ENCODE measurements around the gene KLHL11.

KLHL11 gene

DNA sequence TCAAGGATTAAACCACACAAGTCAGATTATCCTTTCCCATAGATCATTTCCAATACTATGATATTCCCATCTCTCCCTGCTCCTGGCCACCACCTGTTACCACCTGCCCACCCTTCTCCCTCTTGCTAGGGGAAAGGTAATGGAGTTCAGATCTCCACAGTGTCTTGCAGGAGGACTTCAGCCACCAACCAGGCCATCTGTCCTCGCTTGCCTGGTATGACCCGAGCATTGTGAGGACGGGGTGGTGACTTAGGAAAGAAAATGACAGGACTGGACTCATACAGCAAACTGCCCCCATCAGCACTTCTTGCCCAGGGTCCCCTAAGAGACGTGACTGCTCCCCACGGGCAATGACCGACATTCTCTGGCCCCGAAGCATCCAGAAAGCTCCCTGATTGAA is 41.6 kb downstream of the KLHL11 start:
- Histone ChIP-seq H3K36me3 (ENCODE audit: insufficient read depth, low read length) (peaks cover 20% of the 10 kb centered on the region), H3K9me3 (ENCODE audit: low read length) (no peaks in the 10 kb centered on the region), H3K4me2 (ENCODE audit: low read length) (no peak overlapping the region), H4K20me1 (ENCODE audit: insufficient read depth, low read length) (no peaks in the 10 kb centered on the region), H3K27ac (ENCODE audit: low read depth, low read length, poor library complexity, severe bottlenecking) (no peak overlapping the region), H3K4me1 (ENCODE audit: insufficient read depth, low read length, severe bottlenecking) (peaks cover 5% of the 10 kb centered on the region), H3K4me3 (ENCODE audit: low read depth, low read length, poor library complexity, severe bottlenecking) (no peak overlapping the region), H3F3A (ENCODE audit: insufficient read depth, low read length) (no peaks in the 10 kb centered on the region), H2AFZ (ENCODE audit: low read length) (no peak overlapping the region), H3K9ac (ENCODE audit: low read length) (no peak overlapping the region), H3K27me3 (ENCODE audit: insufficient read depth, low read length) (0 out of 2 replicates have a peak, but pooled peaks cover 6% of the 10 kb centered on the region), H3K79me2 (ENCODE audit: insufficient read depth, low read length) (no peaks in the 10 kb centered on the region), H3K9me2 (ENCODE audit: low read depth, low read length) (no peaks in the 10 kb centered on the region)
- TF ChIP-seq EZH2 (IDR thresholded peaks at IDR 0.05; ENCODE audit: borderline replicate concordance, low read length) = no peak
- TF ChIP-seq, protein P1, sequence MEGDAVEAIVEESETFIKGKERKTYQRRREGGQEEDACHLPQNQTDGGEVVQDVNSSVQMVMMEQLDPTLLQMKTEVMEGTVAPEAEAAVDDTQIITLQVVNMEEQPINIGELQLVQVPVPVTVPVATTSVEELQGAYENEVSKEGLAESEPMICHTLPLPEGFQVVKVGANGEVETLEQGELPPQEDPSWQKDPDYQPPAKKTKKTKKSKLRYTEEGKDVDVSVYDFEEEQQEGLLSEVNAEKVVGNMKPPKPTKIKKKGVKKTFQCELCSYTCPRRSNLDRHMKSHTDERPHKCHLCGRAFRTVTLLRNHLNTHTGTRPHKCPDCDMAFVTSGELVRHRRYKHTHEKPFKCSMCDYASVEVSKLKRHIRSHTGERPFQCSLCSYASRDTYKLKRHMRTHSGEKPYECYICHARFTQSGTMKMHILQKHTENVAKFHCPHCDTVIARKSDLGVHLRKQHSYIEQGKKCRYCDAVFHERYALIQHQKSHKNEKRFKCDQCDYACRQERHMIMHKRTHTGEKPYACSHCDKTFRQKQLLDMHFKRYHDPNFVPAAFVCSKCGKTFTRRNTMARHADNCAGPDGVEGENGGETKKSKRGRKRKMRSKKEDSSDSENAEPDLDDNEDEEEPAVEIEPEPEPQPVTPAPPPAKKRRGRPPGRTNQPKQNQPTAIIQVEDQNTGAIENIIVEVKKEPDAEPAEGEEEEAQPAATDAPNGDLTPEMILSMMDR (IDR thresholded peaks at IDR 0.05; ENCODE audit: low read length) = no peak

DNA sequence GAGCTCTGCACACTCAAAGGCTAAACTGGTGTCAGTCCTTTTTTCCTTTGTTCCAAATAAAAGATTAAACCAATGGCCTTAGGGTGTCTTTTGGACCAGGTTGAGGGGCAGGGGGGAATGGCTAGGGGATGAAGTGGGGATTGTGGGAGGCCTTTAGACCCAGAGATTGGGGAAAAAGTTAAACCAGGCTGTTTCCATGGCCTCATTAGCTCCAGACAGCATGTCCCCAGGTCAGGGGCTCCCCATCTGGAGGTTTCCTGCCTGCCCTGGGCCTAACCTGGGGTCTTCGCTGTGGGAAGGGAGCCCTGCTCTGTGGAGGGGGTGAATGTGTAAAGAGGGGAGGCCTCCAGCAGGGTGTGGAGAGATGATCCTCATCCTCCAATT is 42.1 kb downstream of the KLHL11 start:
- Histone ChIP-seq H3K9me3 (ENCODE audit: low read length) (no peaks in the 10 kb centered on the region), H3K36me3 (ENCODE audit: insufficient read depth, low read length) (peaks cover 18% of the 10 kb centered on the region), H3F3A (ENCODE audit: insufficient read depth, low read length) (no peaks in the 10 kb centered on the region), H3K4me2 (ENCODE audit: low read length) (no peak overlapping the region), H3K4me1 (ENCODE audit: insufficient read depth, low read length, severe bottlenecking) (peaks cover 10% of the 10 kb centered on the region), H4K20me1 (ENCODE audit: insufficient read depth, low read length) (no peaks in the 10 kb centered on the region), H3K27me3 (ENCODE audit: insufficient read depth, low read length) (peaks cover 10% of the 10 kb centered on the region; the same call in 1 of the 2 replicates), H3K9ac (ENCODE audit: low read length) (no peak overlapping the region), H2AFZ (ENCODE audit: low read length) (no peak overlapping the region), H3K27ac (ENCODE audit: low read depth, low read length, poor library complexity, severe bottlenecking) (no peak overlapping the region), H3K79me2 (ENCODE audit: insufficient read depth, low read length) (no peaks in the 10 kb centered on the region), H3K9me2 (ENCODE audit: low read depth, low read length) (no peaks in the 10 kb centered on the region), H3K4me3 (ENCODE audit: low read depth, low read length, poor library complexity, severe bottlenecking) (no peak overlapping the region)
- TF ChIP-seq EZH2 (IDR thresholded peaks at IDR 0.05; ENCODE audit: borderline replicate concordance, low read length) = no peak
- TF ChIP-seq, protein P1 (IDR thresholded peaks at IDR 0.05; ENCODE audit: low read length) = no peak

- no peak for TF ChIP-seq EZH2 (IDR thresholded peaks at IDR 0.05; ENCODE audit: borderline replicate concordance, low read length)
- TF ChIP-seq, protein P1 (IDR thresholded peaks at IDR 0.05; ENCODE audit: low read length) = no peak
- Histone ChIP-seq H2AFZ (ENCODE audit: low read length) (no peak overlapping the region), H4K20me1 (ENCODE audit: insufficient read depth, low read length) (no peaks in the 10 kb centered on the region), H3K4me1 (ENCODE audit: insufficient read depth, low read length, severe bottlenecking) (peaks cover 10% of the 10 kb centered on the region), H3F3A (ENCODE audit: insufficient read depth, low read length) (no peaks in the 10 kb centered on the region), H3K9ac (ENCODE audit: low read length) (no peak overlapping the region), H3K4me3 (ENCODE audit: low read depth, low read length, poor library complexity, severe bottlenecking) (no peak overlapping the region), H3K9me3 (ENCODE audit: low read length) (no peaks in the 10 kb centered on the region), H3K27me3 (ENCODE audit: insufficient read depth, low read length) (peaks cover 16% of the 10 kb centered on the region; the same call in 1 of the 2 replicates), H3K36me3 (ENCODE audit: insufficient read depth, low read length) (peaks cover 14% of the 10 kb centered on the region), H3K4me2 (ENCODE audit: low read length) (no peak overlapping the region), H3K79me2 (ENCODE audit: insufficient read depth, low read length) (no peaks in the 10 kb centered on the region), H3K27ac (ENCODE audit: low read depth, low read length, poor library complexity, severe bottlenecking) (no peak overlapping the region), H3K9me2 (ENCODE audit: low read depth, low read length) (no peaks in the 10 kb centered on the region)
These were observed 42.7 kb downstream of the KLHL11 start for GRCh38 chr17:41822216-41823140.

Measured in OCI-LY1 (cell line).